ENCODE measurements around the gene INPP5D.

Gene INPP5D

GRCh38 chr2:233164128-233164635 is 104.0 kb downstream of the INPP5D start:
- Histone ChIP-seq H3K4me3 (replicated peaks; ENCODE audit: low read depth, low read length) (no peak overlapping the region), H3K27me3 (replicated peaks; ENCODE audit: control insufficient read depth, insufficient read depth, low read length) (no peaks in the 10 kb centered on the region), H3K36me3 (ENCODE audit: control insufficient read depth, insufficient read depth, low read length) (peaks cover 57% of the 10 kb centered on the region)
- no peak for TF ChIP-seq CTCF (IDR thresholded peaks at IDR 0.05; ENCODE audit: insufficient read depth, low read length, poor library complexity, severe bottlenecking)
- no peak for DNase-seq (ENCODE audit: extremely low read depth, insufficient read length)

- DNase-seq (ENCODE audit: extremely low read depth, insufficient read length), result no peak
- Histone ChIP-seq H3K4me3 (replicated peaks; ENCODE audit: low read depth, low read length) (no peak overlapping the region), H3K36me3 (ENCODE audit: control insufficient read depth, insufficient read depth, low read length) (peaks cover 59% of the 10 kb centered on the region), H3K27me3 (replicated peaks; ENCODE audit: control insufficient read depth, insufficient read depth, low read length) (no peaks in the 10 kb centered on the region)
- TF ChIP-seq CTCF (IDR thresholded peaks at IDR 0.05; ENCODE audit: insufficient read depth, low read length, poor library complexity, severe bottlenecking), result no peak
Observed at GRCh38 chr2:233164967-233165366, 104.8 kb downstream of the INPP5D start.

GRCh38 chr2:233165543-233165894 is 105.4 kb downstream of the INPP5D start:
- Histone ChIP-seq H3K36me3 (ENCODE audit: control insufficient read depth, insufficient read depth, low read length) (peaks cover 63% of the 10 kb centered on the region), H3K4me3 (replicated peaks; ENCODE audit: low read depth, low read length) (no peak overlapping the region)
- no peak for TF ChIP-seq CTCF (IDR thresholded peaks at IDR 0.05; ENCODE audit: insufficient read depth, low read length, poor library complexity, severe bottlenecking)

GRCh38 chr2:233165895-233166661 is 105.9 kb downstream of the INPP5D start:
- DNase-seq (ENCODE audit: extremely low read depth, insufficient read length), result no peak
- H3K4me3 ChIP-seq (replicated peaks; ENCODE audit: low read depth, low read length), result no peak overlapping the region
- peaks cover 68% of the 10 kb centered on the region for H3K36me3 ChIP-seq (ENCODE audit: control insufficient read depth, insufficient read depth, low read length)
- no peak for TF ChIP-seq CTCF (IDR thresholded peaks at IDR 0.05; ENCODE audit: insufficient read depth, low read length, poor library complexity, severe bottlenecking)
- H3K27me3 ChIP-seq (replicated peaks; ENCODE audit: control insufficient read depth, insufficient read depth, low read length), result no peaks in the 10 kb centered on the region

More at GRCh38 chr2:233165543-233165894, 105.4 kb downstream of the INPP5D start:
- no peaks in the 10 kb centered on the region for H3K27me3 ChIP-seq (replicated peaks; ENCODE audit: control insufficient read depth, insufficient read depth, low read length)
- no peak for DNase-seq (ENCODE audit: extremely low read depth, insufficient read length)

GRCh38 chr2:233168445-233168844 is 108.3 kb downstream of the INPP5D start:
- no peak for TF ChIP-seq CTCF (IDR thresholded peaks at IDR 0.05; ENCODE audit: insufficient read depth, low read length, poor library complexity, severe bottlenecking)
- Histone ChIP-seq H3K4me3 (replicated peaks; ENCODE audit: low read depth, low read length) (no peak overlapping the region), H3K27me3 (replicated peaks; ENCODE audit: control insufficient read depth, insufficient read depth, low read length) (no peaks in the 10 kb centered on the region), H3K36me3 (ENCODE audit: control insufficient read depth, insufficient read depth, low read length) (peaks cover 61% of the 10 kb centered on the region)
- DNase-seq (ENCODE audit: extremely low read depth, insufficient read length), result no peak
